Activated CD4-positive, alpha-beta memory T cell treated with anti-CD3 and anti-CD28 coated beads for 36 hours (primary cell): ENCODE results near the gene ALOXE3. TPM values are rescaled to one million over a fixed set of nuclear protein-coding genes. Genes with fewer than 3 reads are reported as not detected.
"Not testable (repeated sequence)": the region's sequence is repeated elsewhere in the genome, so short reads cannot be mapped to it uniquely, and the experiment has no call there.

Experiments
- CTCF ChIA-PET: fragments of 350-600 bp; sonication (Branson Sonifier 250); formaldehyde crosslinking; loops from one replicate; lab custom pipeline; 2021; ENCODE audit warnings: antibody characterized with exemption, inconsistent platforms; lab: Charles Lee
- POLR2A ChIA-PET: fragments of 350-600 bp; sonication (Branson Sonifier 250); formaldehyde crosslinking; loops from one replicate; lab custom pipeline; 2021; ENCODE audit warnings: antibody characterized with exemption; lab: Charles Lee
- DNase-seq: peaks from one replicate; pipeline ENCODE4 v3.0.0-alpha.2; 2020
- H3K27ac Mint-ChIP-seq: one replicate; pipeline ENCODE4 v1.8.0; 2021; ENCODE audit warnings: mixed read lengths
- H3K27me3 Mint-ChIP-seq: one replicate; pipeline ENCODE4 v1.8.0; 2021; ENCODE audit warnings: mixed read lengths
- H3K36me3 Mint-ChIP-seq: one replicate; pipeline ENCODE4 v1.8.0; 2021; ENCODE audit warnings: mixed read lengths
- H3K4me1 Mint-ChIP-seq: one replicate; pipeline ENCODE4 v1.8.0; 2021; ENCODE audit warnings: low read depth, mixed read lengths
- H3K4me3 Mint-ChIP-seq: one replicate; pipeline ENCODE4 v1.8.0; 2021; ENCODE audit warnings: mild to moderate bottlenecking, mixed read lengths
- H3K9me3 Mint-ChIP-seq: one replicate; pipeline ENCODE4 v1.8.0; 2021; ENCODE audit warnings: mixed read lengths
- intact Hi-C: fragments of 100-400 bp; cut with micrococcal nuclease; formaldehyde crosslinking; loops from one replicate; pipeline ENCODE4 v1.15.1; 2023
- total RNA-seq, 2 experiments: library from RNA; stranded (reverse); gene quantifications; one replicate each; pipeline ENCODE4 v1.2.3, GENCODE V29; 2021

The ALOXE3 gene
- total RNA-seq, 2 experiments from 2014 or later, result 0.12 TPM

DNA sequence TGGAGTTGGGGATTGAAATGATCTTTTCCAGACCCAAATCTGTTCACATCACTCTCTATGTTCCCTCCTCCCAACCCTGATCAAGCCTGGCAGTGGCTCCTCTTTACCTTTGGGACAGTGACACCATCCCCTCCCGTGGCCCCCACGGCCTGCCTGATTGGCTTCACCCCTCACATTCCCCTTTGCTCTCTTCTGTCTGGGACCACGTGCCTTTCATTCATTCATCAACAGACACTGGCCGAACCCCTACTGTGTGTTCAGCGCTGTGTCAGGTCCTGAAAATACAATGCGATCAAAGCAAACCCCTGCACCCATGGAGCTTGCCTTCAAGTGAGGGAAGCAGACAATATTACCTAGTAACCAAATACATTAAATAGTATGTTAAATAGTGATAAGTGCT, 28.6 kb downstream of the ALOXE3 start:
- Mint-ChIP-seq H3K36me3 (no peaks in the 10 kb centered on the region), H3K4me1 (peaks cover 7% of the 10 kb centered on the region), H3K27me3 (peaks cover 25% of the 10 kb centered on the region), H3K4me3 (no peak overlapping the region), H3K9me3 (no peaks in the 10 kb centered on the region), H3K27ac (no peak overlapping the region)
- intact Hi-C loops, result no loop called here
- ChIA-PET CTCF (interaction anchor here (3.5 to 13.4 kb wide), 4 partner anchors 13 to 31 kb away, joined by 19 to 172 read pairs (median 116); partner anchors contain the start of gene ALOXE3), POLR2A (no interaction called here)
- no peak for DNase-seq

GRCh38 chr17:8087952-8088230, 30.4 kb downstream of the ALOXE3 start:
- DNase-seq, result no peak
- H3K9me3 Mint-ChIP-seq, result no peaks in the 10 kb centered on the region
- CTCF ChIA-PET, result interaction anchor here (2.7 to 13.4 kb wide), 2 partner anchors 12 to 23 kb away, joined by 17 to 169 read pairs; no protein-coding TSS in a partner anchor
- POLR2A ChIA-PET, result interaction anchor here (1.0 kb wide), 1 partner anchor 14 kb away, joined by 3 read pairs; no protein-coding TSS in a partner anchor
- no peaks in the 10 kb centered on the region for H3K36me3 Mint-ChIP-seq
- no peak overlapping the region for H3K27ac Mint-ChIP-seq
- no peaks in the 10 kb centered on the region for H3K4me1 Mint-ChIP-seq
- intact Hi-C loops, result no loop called here
- H3K27me3 Mint-ChIP-seq, result peaks cover 26% of the 10 kb centered on the region
- no peak overlapping the region for H3K4me3 Mint-ChIP-seq

- Mint-ChIP-seq H3K4me1 (no peaks in the 10 kb centered on the region), H3K4me3 (no peak within 1 kb of the TSS), H3K27ac (no peak within 1 kb of the TSS), H3K27me3 (peaks cover 23% of the 10 kb centered on the region), H3K9me3 (no peaks in the 10 kb centered on the region), H3K36me3 (no peaks in the 10 kb centered on the region)
- POLR2A ChIA-PET, result interaction anchor here (1.0 kb wide), 1 partner anchor 14 kb away, joined by 3 read pairs; no protein-coding TSS in a partner anchor
- CTCF ChIA-PET, result interaction anchor here (2.7 to 13.4 kb wide), 2 partner anchors 11 to 23 kb away, joined by 17 to 169 read pairs; no protein-coding TSS in a partner anchor
- no peak for DNase-seq
- intact Hi-C loops, result no loop called here
These were observed 31.0 kb downstream of the ALOXE3 start, which contains the start of gene ALOX12B for GRCh38 chr17:8087075-8087951. TSS of gene ALOX12B (minus strand) at chr17:8087716. CDS start at chr17:8087442, 274 bp downstream.

DNA sequence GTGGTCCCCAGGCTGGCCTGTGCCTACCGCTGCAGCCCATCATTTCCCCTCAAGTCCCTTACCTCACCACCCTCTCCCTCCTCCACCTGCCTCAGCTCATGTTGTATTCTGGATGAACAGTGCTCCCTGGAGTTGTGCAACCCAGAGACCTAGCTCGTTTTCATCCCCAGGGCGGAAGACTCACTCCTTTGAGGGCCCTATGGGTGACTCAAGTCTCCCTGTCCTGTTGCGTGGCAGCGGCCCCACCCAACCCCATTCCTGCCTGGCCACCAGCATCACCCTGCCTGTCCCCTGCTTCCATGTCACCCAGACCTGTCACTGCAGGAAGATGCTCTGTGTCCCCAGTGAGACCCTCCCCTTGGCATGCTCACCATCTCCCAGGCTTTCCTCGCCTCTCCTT, 34.1 kb downstream of the ALOXE3 start:
- peaks cover 13% of the 10 kb centered on the region for H3K4me1 Mint-ChIP-seq
- intact Hi-C loops, result no loop called here
- H3K9me3 Mint-ChIP-seq, result no peaks in the 10 kb centered on the region
- no peak overlapping the region for H3K4me3 Mint-ChIP-seq
- H3K27ac Mint-ChIP-seq, result no peak overlapping the region
- H3K36me3 Mint-ChIP-seq, result peaks cover 11% of the 10 kb centered on the region
- ChIA-PET CTCF (interaction anchor here (0.6 to 13.4 kb wide), 4 partner anchors 8 to 222 kb away, joined by 3 to 169 read pairs (median 14); no protein-coding TSS in a partner anchor), POLR2A (no interaction called here)
- no peak for DNase-seq
- H3K27me3 Mint-ChIP-seq, result peaks cover 9% of the 10 kb centered on the region

DNA sequence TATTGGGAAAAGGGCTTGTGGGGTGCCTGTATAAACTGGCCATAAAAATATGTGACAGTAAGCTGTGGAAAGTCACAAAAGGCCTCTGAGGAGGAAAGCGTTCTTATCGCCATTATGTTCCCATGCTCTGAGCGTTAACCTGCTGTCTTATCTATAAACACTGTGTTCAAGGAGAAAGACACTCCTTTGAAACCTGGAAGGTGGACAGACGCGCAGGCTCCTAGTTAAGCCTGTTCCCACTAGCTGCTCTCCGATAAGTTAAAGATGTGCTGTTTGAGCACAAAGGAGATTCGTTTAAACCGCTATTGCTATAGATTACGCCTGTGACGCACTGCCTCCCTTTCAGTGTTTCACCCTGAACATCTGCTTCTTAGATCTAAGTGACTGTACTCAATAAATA, 36.0 kb downstream of the ALOXE3 start:
- ChIA-PET CTCF (interaction anchor here (1.0 to 13.4 kb wide), 4 partner anchors 6 to 56 kb away, joined by 3 to 169 read pairs (median 16); no protein-coding TSS in a partner anchor), POLR2A (no interaction called here)
- no peak overlapping the region for H3K27ac Mint-ChIP-seq
- no peak overlapping the region for H3K4me3 Mint-ChIP-seq
- DNase-seq, result no peak
- peaks cover 11% of the 10 kb centered on the region for H3K36me3 Mint-ChIP-seq
- no peaks in the 10 kb centered on the region for H3K9me3 Mint-ChIP-seq
- H3K27me3 Mint-ChIP-seq, result peaks cover 4% of the 10 kb centered on the region
- peaks cover 13% of the 10 kb centered on the region for H3K4me1 Mint-ChIP-seq
- intact Hi-C loops, result no loop called here

GRCh38 chr17:8081876-8082275, 36.4 kb downstream of the ALOXE3 start:
- peaks cover 11% of the 10 kb centered on the region for H3K36me3 Mint-ChIP-seq
- no peak overlapping the region for H3K27ac Mint-ChIP-seq
- POLR2A ChIA-PET, result no interaction called here
- H3K4me1 Mint-ChIP-seq, result peaks cover 13% of the 10 kb centered on the region
- CTCF ChIA-PET, result interaction anchor here (1.0 to 13.4 kb wide), 5 partner anchors 5 to 37 kb away, joined by 4 to 169 read pairs (median 26); partner anchors contain the start of gene ALOXE3
- peaks cover 3% of the 10 kb centered on the region for H3K27me3 Mint-ChIP-seq
- no peaks in the 10 kb centered on the region for H3K9me3 Mint-ChIP-seq
- no peak for DNase-seq
- no peak overlapping the region for H3K4me3 Mint-ChIP-seq
- intact Hi-C loops, result no loop called here

GRCh38 chr17:8080799-8081219, 37.5 kb downstream of the ALOXE3 start:
- peaks cover 13% of the 10 kb centered on the region for H3K4me1 Mint-ChIP-seq
- ChIA-PET CTCF (interaction anchor here (1.0 to 3.6 kb wide), 7 partner anchors 10 to 77 kb away, joined by 3 to 43 read pairs (median 4); partner anchors contain the start of gene ALOXE3), POLR2A (no interaction called here)
- no peak for DNase-seq
- no peaks in the 10 kb centered on the region for H3K9me3 Mint-ChIP-seq
- H3K36me3 Mint-ChIP-seq, result peaks cover 11% of the 10 kb centered on the region
- intact Hi-C loops, result no loop called here
- H3K27ac Mint-ChIP-seq, result no peak overlapping the region
- H3K27me3 Mint-ChIP-seq, result peaks cover 3% of the 10 kb centered on the region
- H3K4me3 Mint-ChIP-seq, result peak overlapping the region; percentile 93

- Mint-ChIP-seq H3K4me1 (peaks cover 13% of the 10 kb centered on the region), H3K9me3 (no peaks in the 10 kb centered on the region), H3K27me3 (peaks cover 4% of the 10 kb centered on the region), H3K36me3 (peaks cover 11% of the 10 kb centered on the region), H3K4me3 (peak overlapping the region; percentile 93), H3K27ac (peak overlapping the region; percentile 81)
- ChIA-PET POLR2A (no interaction called here), CTCF (interaction anchor here (0.9 to 12.2 kb wide), 11 partner anchors 8 to 78 kb away, joined by 3 to 298 read pairs (median 5); partner anchors contain the start of genes ALOX12B, ALOXE3 and HES7)
- no peak for DNase-seq
- intact Hi-C loops, result no loop called here
These were observed 38.0 kb downstream of the ALOXE3 start for GRCh38 chr17:8080208-8080798.

- peak; percentile 89 for DNase-seq
These were observed 38.8 kb downstream of the ALOXE3 start for GRCh38 chr17:8079291-8080207.

DNA sequence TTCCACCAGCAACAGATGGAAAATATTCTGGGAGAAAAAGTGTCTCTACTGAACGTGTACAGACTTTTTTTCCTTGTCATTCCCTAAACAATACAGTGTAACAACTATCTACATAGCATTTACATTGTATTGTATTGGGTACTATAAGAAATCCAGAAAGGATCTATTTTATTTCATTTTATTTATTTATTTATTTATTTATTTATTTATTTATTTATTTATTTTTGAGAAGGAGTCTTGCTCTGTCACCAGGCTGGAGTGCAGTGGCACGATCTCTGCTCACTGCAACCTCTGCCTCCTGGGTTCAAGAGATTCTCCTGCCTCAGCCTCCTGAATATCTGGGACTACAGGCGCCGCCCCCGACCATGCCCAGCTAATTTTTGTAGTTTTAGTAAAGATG, 40.4 kb downstream of the ALOXE3 start:
- peaks cover 11% of the 10 kb centered on the region for H3K36me3 Mint-ChIP-seq
- peak overlapping the region; percentile 38 for H3K27ac Mint-ChIP-seq

More at GRCh38 chr17:8079291-8080207, 38.8 kb downstream of the ALOXE3 start:
- peak overlapping the region; percentile 81 for H3K27ac Mint-ChIP-seq
- peaks cover 10% of the 10 kb centered on the region for H3K27me3 Mint-ChIP-seq
- H3K36me3 Mint-ChIP-seq, result peaks cover 11% of the 10 kb centered on the region
- peak overlapping the region; percentile 93 for H3K4me3 Mint-ChIP-seq
- H3K4me1 Mint-ChIP-seq, result peaks cover 13% of the 10 kb centered on the region
- POLR2A ChIA-PET, result interaction anchor here (0.9 to 1.9 kb wide), 4 partner anchors 72 to 107 kb away, joined by 3 to 4 read pairs (median 4); partner anchors contain the start of gene PER1
- no peaks in the 10 kb centered on the region for H3K9me3 Mint-ChIP-seq
- CTCF ChIA-PET, result interaction anchor here (0.7 to 12.2 kb wide), 25 partner anchors 9 to 246 kb away, joined by 3 to 298 read pairs (median 3); partner anchors contain the start of genes ALOX12B, ALOXE3, CNTROB and CYB5D1
- intact Hi-C loops, result loop anchor here (1.0 to 2.0 kb wide), 2 partner anchors 19 to 40 kb away; no protein-coding TSS in a partner anchor

More for the DNA sequence above, 40.4 kb downstream of the ALOXE3 start:
- not testable (repeated sequence) for H3K4me3 Mint-ChIP-seq, H3K9me3 Mint-ChIP-seq, DNase-seq
- Mint-ChIP-seq H3K4me1 (peaks cover 25% of the 10 kb centered on the region), H3K27me3 (peaks cover 24% of the 10 kb centered on the region)
- intact Hi-C loops, result loop anchor here (2.0 kb wide), 1 partner anchor 17 kb away; no protein-coding TSS in a partner anchor
- ChIA-PET POLR2A (interaction anchor here (1.9 kb wide), 1 partner anchor 95 kb away, joined by 4 read pairs; no protein-coding TSS in a partner anchor), CTCF (interaction anchor here (1.0 to 12.2 kb wide), 4 partner anchors 11 to 37 kb away, joined by 3 to 298 read pairs (median 106); partner anchors contain the start of gene ALOX12B)
